ENCODE measurements around the gene PDE4D.
"Not testable (repeated sequence)": the region's sequence is repeated elsewhere in the genome, so short reads cannot be mapped to it uniquely, and the experiment has no call there.

The PDE4D gene

GRCh38 chr5:59466271-59466670 is 427.3 kb downstream of the PDE4D start:
- no peak for DNase-seq (ENCODE audit: low read depth)

- DNase-seq (ENCODE audit: low read depth): no peak
These were observed 428.6 kb downstream of the PDE4D start for GRCh38 chr5:59464969-59465368.

DNA sequence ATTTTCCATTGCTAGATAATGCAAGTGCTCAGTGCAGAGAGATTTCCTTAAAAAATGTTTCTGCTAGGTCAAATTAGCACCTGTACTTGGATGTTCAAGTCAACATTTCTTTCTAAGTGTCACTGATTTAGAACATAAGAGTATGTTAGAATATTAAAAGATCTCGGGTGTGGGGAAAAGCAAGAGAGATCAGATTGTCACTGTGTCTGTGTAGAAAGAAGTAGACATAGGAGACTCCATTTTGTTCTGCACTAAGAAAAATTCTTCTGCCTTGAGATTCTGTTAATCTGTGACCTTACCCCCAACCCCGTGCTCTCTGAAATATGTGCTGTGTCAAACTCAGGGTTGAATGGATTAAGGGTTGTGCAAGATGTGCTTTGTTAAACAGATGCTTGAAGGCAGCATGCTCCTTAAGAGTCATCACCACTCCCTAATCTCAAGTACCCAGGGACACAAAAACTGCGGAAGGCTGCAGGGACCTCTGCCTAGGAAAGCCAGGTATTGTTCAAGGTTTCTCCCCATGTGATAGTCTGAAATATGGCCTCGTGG is 429.8 kb downstream of the PDE4D start:
- DNase-seq (ENCODE audit: low read depth): not testable (repeated sequence)

DNA sequence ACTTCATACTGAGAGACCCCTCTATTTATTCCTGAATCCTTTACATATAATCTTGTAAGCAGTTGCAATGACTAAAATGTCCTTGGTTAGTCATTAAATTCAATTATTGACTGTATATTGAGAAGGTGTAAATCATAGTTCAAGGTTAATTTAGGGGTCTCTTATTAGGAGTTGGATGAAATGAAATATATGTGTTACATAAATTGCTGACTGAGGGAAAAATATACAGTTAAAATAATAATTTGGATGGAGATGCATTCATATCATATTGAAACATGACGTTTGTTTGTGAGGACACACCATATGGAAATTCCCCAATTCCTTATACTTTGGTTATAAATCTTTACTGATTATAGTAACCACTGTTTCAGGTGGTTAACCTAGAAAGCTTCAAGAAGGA is 430.6 kb downstream of the PDE4D start:
- DNase-seq (ENCODE audit: low read depth): no peak

GRCh38 chr5:59460368-59461153 is 433.0 kb downstream of the PDE4D start:
- no peak for DNase-seq (ENCODE audit: low read depth)

DNA sequence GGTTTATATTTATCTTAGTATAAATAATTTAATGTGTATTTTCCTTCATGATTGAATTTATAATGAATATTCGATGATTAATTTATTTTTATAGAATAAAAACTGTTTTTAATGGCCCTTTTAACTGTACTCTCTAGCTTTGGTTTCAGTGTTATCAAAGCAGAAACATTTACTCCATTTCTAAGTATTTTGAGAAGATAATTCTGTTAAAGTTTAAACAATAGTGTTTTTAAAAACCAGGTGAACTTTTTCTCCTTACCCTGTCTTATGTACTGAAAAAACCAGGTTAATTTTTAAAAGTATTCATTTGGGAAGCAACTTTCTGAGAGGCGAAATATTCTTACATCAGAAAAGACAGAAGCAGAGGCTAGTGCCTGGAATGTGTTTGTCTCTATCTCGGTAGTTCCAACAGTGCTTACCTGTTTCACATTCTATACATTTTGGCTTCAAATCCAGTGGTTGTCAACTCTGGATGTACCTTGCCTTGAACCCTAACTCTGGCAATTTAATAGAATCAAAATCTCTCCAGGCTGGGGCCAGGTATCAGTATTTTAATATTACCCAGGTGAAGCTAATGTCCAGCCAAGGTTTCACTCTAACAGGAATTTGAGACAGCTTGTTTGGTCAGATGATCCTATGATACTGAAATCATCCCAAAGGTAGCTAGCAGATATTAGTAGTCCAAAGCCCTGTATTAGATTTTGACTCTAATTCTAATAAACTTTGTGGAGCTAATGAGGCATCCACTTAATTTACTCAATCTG is 434.4 kb downstream of the PDE4D start:
- no peak for DNase-seq (ENCODE audit: low read depth)

DNA sequence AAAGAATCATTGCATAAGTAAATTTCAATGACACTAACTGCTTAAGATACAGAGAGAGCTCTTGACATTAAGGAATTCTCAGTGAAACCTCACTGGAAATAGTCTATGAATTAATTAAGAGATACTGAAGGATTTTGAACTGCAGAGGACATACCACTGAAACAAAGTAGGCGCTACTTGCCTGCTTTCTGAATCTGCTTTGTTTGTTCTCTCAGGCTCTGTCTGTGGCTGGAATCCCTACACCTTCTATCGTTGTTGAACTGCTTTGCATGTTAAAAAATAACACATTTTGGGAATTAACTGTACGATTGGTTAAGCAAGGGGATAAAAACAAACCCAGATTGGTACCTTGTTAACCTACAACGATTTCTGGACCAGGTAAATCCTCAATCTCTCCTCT is 435.2 kb downstream of the PDE4D start:
- no peak for DNase-seq (ENCODE audit: low read depth)

DNA sequence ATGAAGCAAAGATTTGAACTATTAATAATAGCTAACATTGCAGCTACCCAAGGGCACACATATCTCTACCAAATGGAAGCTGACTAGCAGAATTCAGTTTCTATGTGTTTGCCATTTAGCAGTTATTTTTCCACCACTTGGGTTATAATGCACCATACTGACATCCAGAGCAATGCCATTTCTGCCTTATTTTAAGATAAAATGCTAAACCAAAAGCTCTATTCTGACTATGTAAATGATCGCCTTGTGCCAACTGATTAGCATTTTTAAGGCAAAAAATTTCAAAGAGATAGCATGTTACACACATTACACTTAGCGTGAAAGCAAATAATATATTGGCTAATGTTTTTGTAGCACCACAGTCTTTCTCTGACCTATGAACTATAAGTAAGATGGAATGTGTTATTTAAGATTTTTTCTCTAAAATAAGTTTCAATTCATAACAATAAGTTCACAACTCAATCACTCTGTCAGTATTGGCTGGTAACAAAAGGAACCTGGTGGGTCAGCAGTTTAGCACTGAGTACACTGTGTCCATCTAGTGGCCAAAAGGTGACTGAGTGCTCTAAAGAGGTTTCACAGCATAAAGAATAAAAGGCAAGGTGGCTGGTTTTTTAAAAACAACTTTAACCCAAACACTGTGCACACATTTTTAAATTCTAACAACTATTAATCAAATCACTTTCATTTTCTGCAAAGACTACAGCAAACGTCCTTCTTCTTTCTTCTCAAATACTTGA is 443.5 kb downstream of the PDE4D start:
- DNase-seq (ENCODE audit: low read depth): no peak

GRCh38 chr5:59446356-59446755 is 447.2 kb downstream of the PDE4D start:
- DNase-seq (ENCODE audit: low read depth): no peak

DNA sequence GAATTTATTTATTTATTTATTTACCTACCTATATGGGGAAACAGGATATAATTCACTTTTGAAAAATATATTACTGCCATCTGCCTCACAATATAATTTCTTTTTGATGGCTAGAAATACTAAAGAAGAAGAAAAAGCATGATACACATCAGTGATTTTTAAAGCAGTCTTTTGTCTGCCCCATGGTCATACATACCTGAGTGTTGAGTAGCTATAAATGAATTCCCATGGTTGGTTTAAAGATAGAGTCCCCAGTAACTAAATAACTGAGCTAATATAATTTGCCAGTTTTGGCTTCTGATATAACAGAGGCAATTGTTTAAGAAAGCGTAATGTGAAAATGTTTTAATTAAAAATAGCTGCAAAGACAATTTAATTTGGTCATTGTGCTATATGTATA is 447.8 kb downstream of the PDE4D start:
- no peak for DNase-seq (ENCODE audit: low read depth)

- no peak for DNase-seq (ENCODE audit: low read depth)
These were observed 454.2 kb downstream of the PDE4D start for GRCh38 chr5:59439303-59439702.

GRCh38 chr5:59437176-59437575 is 456.4 kb downstream of the PDE4D start:
- no peak for DNase-seq (ENCODE audit: low read depth)

DNA sequence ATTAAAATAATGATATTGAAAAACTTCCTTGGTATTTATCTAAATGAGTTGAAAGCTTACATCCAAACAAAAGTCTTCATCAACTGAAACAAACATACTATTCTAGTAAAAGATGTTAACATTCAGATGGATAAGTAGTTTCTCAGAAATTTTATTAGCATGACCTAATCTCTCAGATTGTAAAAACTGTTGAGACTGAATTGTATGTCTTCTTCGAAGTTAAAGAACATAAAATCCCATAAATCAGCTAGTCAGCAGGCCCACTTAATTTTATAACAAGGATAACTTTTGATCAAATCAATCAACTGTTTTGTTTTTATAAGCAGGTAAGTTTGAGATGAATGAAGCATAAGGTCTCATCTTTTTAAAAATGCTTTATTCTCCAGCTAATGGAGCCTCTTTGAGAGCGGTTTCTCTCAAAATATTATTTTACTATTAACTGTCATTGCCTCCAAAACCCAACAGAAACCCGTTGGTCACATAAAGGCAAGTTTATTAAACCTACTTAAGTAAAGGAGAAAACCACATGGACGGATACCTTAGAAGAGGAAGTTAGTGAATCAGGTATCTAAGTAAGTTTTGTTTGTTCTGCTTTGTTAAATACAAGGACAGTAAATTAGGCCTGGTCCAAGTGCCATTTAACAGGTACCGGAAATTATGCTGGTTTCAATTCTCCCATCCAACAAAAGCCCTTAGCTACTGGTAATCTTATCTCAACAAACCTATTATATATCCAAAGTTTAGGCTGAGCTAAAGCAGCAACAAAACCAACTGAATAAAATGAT is 457.0 kb downstream of the PDE4D start:
- DNase-seq (ENCODE audit: low read depth): no peak

- no peak for DNase-seq (ENCODE audit: low read depth)
These were observed 460.4 kb downstream of the PDE4D start for GRCh38 chr5:59433174-59433573.

- DNase-seq (ENCODE audit: low read depth): no peak
These were observed 463.4 kb downstream of the PDE4D start for GRCh38 chr5:59430066-59430685.

DNA sequence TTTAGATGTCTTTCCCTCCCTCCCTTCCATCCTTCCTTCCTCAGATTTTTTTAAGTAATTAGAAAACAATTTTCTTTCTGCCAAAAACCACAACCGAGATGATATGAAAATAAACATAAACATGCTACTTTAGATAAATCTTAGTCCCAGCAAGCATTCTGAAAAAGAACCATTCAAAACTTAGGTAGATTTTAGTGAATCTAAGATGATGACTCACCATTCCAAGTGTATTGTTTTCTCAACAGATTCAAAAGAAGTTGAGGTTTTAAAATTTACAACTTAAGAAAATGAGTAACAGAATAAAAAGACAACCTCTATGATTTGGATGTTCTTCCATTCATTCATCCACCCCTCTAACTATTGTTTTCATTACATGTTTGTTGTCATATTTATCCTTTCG is 465.1 kb downstream of the PDE4D start:
- no peak for DNase-seq (ENCODE audit: low read depth)

DNA sequence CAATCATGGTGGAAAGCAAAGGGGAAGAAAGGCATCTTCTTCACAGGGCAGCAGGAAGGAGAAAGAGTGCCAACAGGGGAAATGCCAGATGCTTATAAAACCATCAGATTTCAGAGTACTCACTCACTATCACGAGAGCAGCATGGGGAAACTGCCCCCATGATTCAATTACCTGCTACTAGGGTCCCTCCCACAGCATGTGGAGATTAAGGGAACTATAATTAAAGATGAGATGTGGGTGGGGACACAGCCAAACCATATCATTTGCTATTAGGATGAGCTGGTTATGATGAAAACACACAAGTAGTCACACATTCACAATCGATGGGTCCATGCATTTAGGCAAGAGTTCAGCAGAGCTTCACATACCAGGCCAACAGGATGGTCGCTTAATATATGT is 469.0 kb downstream of the PDE4D start:
- no peak for DNase-seq (ENCODE audit: low read depth)

- no peak for DNase-seq (ENCODE audit: low read depth)
These were observed 470.5 kb downstream of the PDE4D start for GRCh38 chr5:59423021-59423420.

GRCh38 chr5:59421986-59422941 is 471.3 kb downstream of the PDE4D start:
- DNase-seq (ENCODE audit: low read depth): no peak

DNA sequence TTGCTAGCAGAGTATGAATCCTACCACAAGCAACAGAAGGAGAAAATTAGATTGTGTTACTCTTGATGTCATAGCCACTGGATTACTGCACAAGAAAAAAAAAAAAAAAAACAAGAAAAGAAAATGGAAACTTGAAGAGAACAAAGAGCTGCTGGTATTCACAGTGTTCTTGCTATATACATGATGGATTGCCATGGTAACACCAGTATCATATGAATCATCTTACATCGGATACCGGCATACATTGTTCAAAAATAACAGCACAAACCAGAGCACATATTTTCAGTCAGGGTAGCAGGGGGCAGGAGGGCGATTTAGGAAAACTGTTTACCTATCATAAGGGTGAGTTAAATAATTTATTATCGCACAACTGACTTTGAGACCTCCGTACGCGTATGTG is 472.9 kb downstream of the PDE4D start:
- DNase-seq (ENCODE audit: low read depth): no peak
